Sigmoid colon (tissue), 7 donors: Measurements from ENCODE around the gene ZNF483. TPM values are rescaled to one million over a fixed set of nuclear protein-coding genes. Genes with fewer than 3 reads are reported as not detected.
A peak's percentile ranks its signal among the peaks of the same experiment; 100 is the strongest.

ENCODE experiments used
- DNase-seq: peaks from one replicate; pipeline ENCODE4 v3.0.0-alpha.2; 2019
- H3K27ac ChIP-seq, 4 donors: fragments of 200-600 bp; sonication (generic); one replicate each; pipeline ENCODE4 v1.5.1; 2016 to 2019; ENCODE audit warnings: mild to moderate bottlenecking in 1 of 4
- H3K27me3 ChIP-seq, 3 donors: fragments of 200-600 bp; sonication (generic); one replicate each; pipeline ENCODE4 v1.5.1; 2019; ENCODE audit warnings: mild to moderate bottlenecking in 1 of 3
- H3K36me3 ChIP-seq, 4 donors: fragments of 200-600 bp; sonication (generic); one replicate each; pipeline ENCODE4 v1.5.1; 2016 to 2019
- H3K4me1 ChIP-seq, 4 donors: fragments of 200-600 bp; sonication (generic); one replicate each; pipeline ENCODE4 v1.5.1; 2017 to 2019
- H3K4me3 ChIP-seq, 4 donors: fragments of 200-600 bp; sonication (generic); one replicate each; pipeline ENCODE4 v1.5.1; 2017 to 2019; ENCODE audit warnings: mild to moderate bottlenecking in 2 of 4, moderate library complexity in 1 of 4
- H3K9me3 ChIP-seq, 4 donors: fragments of 200-600 bp in 3 of 4; sonication (generic) in 3 of 4; one replicate each; pipeline versions ENCODE4 v1.5.1 to v1.6.1; 2013 to 2019
- EP300 ChIP-seq, 4 donors: sonication (generic); formaldehyde crosslinking; IDR thresholded peaks; one replicate each; pipeline ENCODE4 v1.6.1; 2017; ENCODE audit warnings: antibody characterized with exemption in 4 of 4
- POLR2A ChIP-seq, 2 donors: fragments of 450-650 bp; IDR thresholded peaks; one replicate each; pipeline ENCODE4 v1.6.1; 2016; ENCODE audit warnings: antibody characterized with exemption in 2 of 2, mild to moderate bottlenecking in 2 of 2, moderate library complexity in 2 of 2
- POLR2AphosphoS5 ChIP-seq, 4 donors: sonication (generic); formaldehyde crosslinking; IDR thresholded peaks; one replicate each; pipeline ENCODE4 v1.6.1; 2017; ENCODE audit warnings: antibody characterized with exemption in 4 of 4
- WGBS, 2 donors: extraction: QIAGEN DNeasy Blood & Tissue Kit; methylation state at CpG; one replicate each; pipeline ENCODE4 v1.1.7; 2013; 5-methylcytosine and 5-hydroxymethylcytosine counted together
- intact Hi-C: fragments of 100-400 bp; cut with DNase I; formaldehyde crosslinking; loops from one replicate; pipeline ENCODE4 v1.15.1; 2023
- polyA plus RNA-seq, 3 donors: library from polyadenylated mRNA; stranded (reverse); fragments of 200-250 nt; gene quantifications; one replicate each; pipeline ENCODE4 v1.2.3, GENCODE V29; 2013
- total RNA-seq, 4 donors: library from RNA; depleted of rRNA; stranded (reverse); fragments of >200 nt; gene quantifications; one replicate each; pipeline ENCODE4 v1.1.0, GENCODE V29; 2016
- TF ChIP-seq, protein P1 (sequence below), 4 experiments: fragments of 450-650 bp in 3 of 4; fragments of 200-600 bp in 1 of 4; IDR thresholded peaks; one replicate each; pipeline ENCODE4 v1.5.1; 2016 to 2019; ENCODE audit warnings: antibody characterized with exemption in 4 of 4, mild to moderate bottlenecking in 3 of 4, moderate library complexity in 2 of 4
- donor health status: healthy with polysubstance abuse.
- donor health status: Bipolar disorder and iron deficiency.
- donor health status: healthy.

ZNF483 gene
- total RNA-seq (10 to 100 TPM; 19.7 to 22.7 (median 21.3) TPM), polyA plus RNA-seq (under 1 TPM in 2 of 3 donors, not detected in 1; 0.23 to 0.77 TPM)

- peaks cover 0 to 13% (median 6%) of the 10 kb centered on the region in 4 donors for H3K4me1 ChIP-seq
- TF ChIP-seq POLR2A (IDR thresholded peaks at IDR 0.05) (peak; percentile 23 to 30), POLR2AphosphoS5 (IDR thresholded peaks at IDR 0.05) (peak; percentile 50 to 87 (median 78)), EP300 (IDR thresholded peaks at IDR 0.05) (no peak)
- TF ChIP-seq, protein P1, sequence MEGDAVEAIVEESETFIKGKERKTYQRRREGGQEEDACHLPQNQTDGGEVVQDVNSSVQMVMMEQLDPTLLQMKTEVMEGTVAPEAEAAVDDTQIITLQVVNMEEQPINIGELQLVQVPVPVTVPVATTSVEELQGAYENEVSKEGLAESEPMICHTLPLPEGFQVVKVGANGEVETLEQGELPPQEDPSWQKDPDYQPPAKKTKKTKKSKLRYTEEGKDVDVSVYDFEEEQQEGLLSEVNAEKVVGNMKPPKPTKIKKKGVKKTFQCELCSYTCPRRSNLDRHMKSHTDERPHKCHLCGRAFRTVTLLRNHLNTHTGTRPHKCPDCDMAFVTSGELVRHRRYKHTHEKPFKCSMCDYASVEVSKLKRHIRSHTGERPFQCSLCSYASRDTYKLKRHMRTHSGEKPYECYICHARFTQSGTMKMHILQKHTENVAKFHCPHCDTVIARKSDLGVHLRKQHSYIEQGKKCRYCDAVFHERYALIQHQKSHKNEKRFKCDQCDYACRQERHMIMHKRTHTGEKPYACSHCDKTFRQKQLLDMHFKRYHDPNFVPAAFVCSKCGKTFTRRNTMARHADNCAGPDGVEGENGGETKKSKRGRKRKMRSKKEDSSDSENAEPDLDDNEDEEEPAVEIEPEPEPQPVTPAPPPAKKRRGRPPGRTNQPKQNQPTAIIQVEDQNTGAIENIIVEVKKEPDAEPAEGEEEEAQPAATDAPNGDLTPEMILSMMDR (IDR thresholded peaks at IDR 0.05): no peak
- peaks cover 0 to 30% (median 6%) of the 10 kb centered on the region in 4 donors for H3K36me3 ChIP-seq
- intact Hi-C loops: loop anchor here (1.0 kb wide), 1 partner anchor 42 kb away; no protein-coding TSS in a partner anchor
- no peaks in the 10 kb centered on the region for H3K27me3 ChIP-seq
- peak; percentile 91 for DNase-seq
- no peaks in the 10 kb centered on the region for H3K9me3 ChIP-seq
- H3K27ac ChIP-seq: peak within 1 kb of the TSS; percentile 66 to 81 (median 73)
- H3K4me3 ChIP-seq: peak within 1 kb of the TSS; percentile 59 to 91 (median 85)
- WGBS, 2 donors: 1 to 2% methylated on average over 66 of the region's 66 CpGs
Measured at GRCh38 chr9:111525056-111525977, at the start of gene ZNF483. Gene ZNF483 (plus strand): TSS chr9:111525179. CDS start chr9:111527396, 2,217 bp downstream.

- no peak for DNase-seq
- no peak overlapping the region for H3K27ac ChIP-seq
- peaks cover 0 to 57% (median 29%) of the 10 kb centered on the region in 4 donors for H3K4me1 ChIP-seq
- no peaks in the 10 kb centered on the region for H3K36me3 ChIP-seq
- TF ChIP-seq POLR2AphosphoS5 (IDR thresholded peaks at IDR 0.05) (no peak), EP300 (IDR thresholded peaks at IDR 0.05) (no peak)
- TF ChIP-seq, protein P1 (IDR thresholded peaks at IDR 0.05): no peak
- H3K9me3 ChIP-seq: no peaks in the 10 kb centered on the region
- 91 to 94% methylated on average over 2 of the region's 2 CpGs for WGBS, 2 donors
- intact Hi-C loops: no loop called here
- H3K4me3 ChIP-seq: no peak overlapping the region
- no peaks in the 10 kb centered on the region for H3K27me3 ChIP-seq
Measured at GRCh38 chr9:111475195-111475594, 49.8 kb upstream of the ZNF483 start.

DNA sequence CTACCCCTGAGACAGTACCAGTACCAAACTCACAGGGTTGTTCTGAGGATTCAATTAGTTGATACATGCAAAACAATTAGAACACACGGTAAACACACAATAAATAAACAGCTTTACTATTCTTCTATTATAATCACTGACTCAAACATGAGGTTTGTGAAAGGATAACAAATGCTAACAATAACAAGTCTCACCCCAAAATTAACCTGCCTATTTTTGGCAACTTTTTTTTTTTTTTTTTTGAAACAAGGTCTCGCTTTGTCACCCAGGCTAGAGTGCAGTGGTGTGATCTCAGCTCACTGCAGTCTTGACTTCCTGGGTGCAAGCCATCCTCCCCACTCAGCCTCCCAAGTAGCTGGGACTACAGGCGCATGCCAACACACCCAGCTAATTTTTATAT, 47.3 kb upstream of the ZNF483 start:
- H3K27ac ChIP-seq: no peak overlapping the region
- H3K4me3 ChIP-seq: no peak overlapping the region
- H3K9me3 ChIP-seq: no peaks in the 10 kb centered on the region
- no peak for DNase-seq
- 90 to 93% methylated on average over 3 of the region's 3 CpGs for WGBS, 2 donors
- intact Hi-C loops: no loop called here
- H3K36me3 ChIP-seq: no peaks in the 10 kb centered on the region
- peaks cover 0 to 76% (median 35%) of the 10 kb centered on the region in 4 donors for H3K4me1 ChIP-seq
- TF ChIP-seq EP300 (IDR thresholded peaks at IDR 0.05) (no peak), POLR2AphosphoS5 (IDR thresholded peaks at IDR 0.05) (no peak), POLR2A (IDR thresholded peaks at IDR 0.05) (no peak)
- TF ChIP-seq, protein P1 (IDR thresholded peaks at IDR 0.05): no peak
- no peaks in the 10 kb centered on the region for H3K27me3 ChIP-seq

- Histone ChIP-seq H3K27me3 (no peaks in the 10 kb centered on the region), H3K9me3 (no peaks in the 10 kb centered on the region), H3K4me1 (peaks cover 0 to 54% (median 30%) of the 10 kb centered on the region in 4 donors), H3K4me3 (peak overlapping the region; percentile 68 to 98 (median 90)), H3K36me3 (no peaks in the 10 kb centered on the region), H3K27ac (peak overlapping the region; percentile 98 to 100 (median 99))
- intact Hi-C loops: loop anchor here (5.0 to 10.0 kb wide), 3 partner anchors 593 to 900 kb away; partner anchors contain the start of genes HSDL2 and PTBP3
- WGBS, 2 donors: 31 to 48% methylated on average over 13 of the region's 13 CpGs
- no peak for DNase-seq
- no peak for TF ChIP-seq EP300 (IDR thresholded peaks at IDR 0.05)
- TF ChIP-seq POLR2A (IDR thresholded peaks at IDR 0.05): no peak
- TF ChIP-seq, protein P1 (IDR thresholded peaks at IDR 0.05): no peak
- no peak for TF ChIP-seq POLR2AphosphoS5 (IDR thresholded peaks at IDR 0.05)
Measured at GRCh38 chr9:111481885-111482636, 42.9 kb upstream of the ZNF483 start.
